A549 (cell line): ENCODE data around the gene RNF166. TPM values are rescaled to one million over a fixed set of nuclear protein-coding genes. Genes with fewer than 3 reads are reported as not detected.

ENCODE experiments used
- ATAC-seq, 2 experiments: fragments of 200-7000 bp in 1 of 2; fragments of >200 bp in 1 of 2; cut with Nextera tagmentation in 1 of 2; cut with Tn5 transposase in 1 of 2; 3 replicates each; pipeline versions ENCODE4 v1.8.0 to v1.9.1; 2018 to 2020; ENCODE audit warnings: mild to moderate bottlenecking in 1 of 2, moderate library complexity in 1 of 2
- CTCF ChIA-PET: fragments of 300-600 bp; sonication (Branson Sonifier 250); formaldehyde crosslinking; extraction: SDS; loops from one replicate; lab custom pipeline; 2021; ENCODE audit warnings: antibody characterized with exemption, inconsistent platforms; lab: Yijun Ruan, JAX
- POLR2A ChIA-PET: fragments of 350-600 bp; formaldehyde crosslinking; extraction: SDS; loops from one replicate; lab custom pipeline; 2021; ENCODE audit warnings: antibody characterized with exemption, inconsistent platforms; lab: Yijun Ruan, JAX
- DNase-seq, 2 experiments: peaks; one replicate each; pipeline versions ENCODE4 v3.0.0 to v3.0.0-alpha.2; 2011 to 2016; ENCODE audit warnings: low read depth in 1 of 2, low spot score in 1 of 2
- FAIRE-seq: peaks from 2 replicates; lab custom pipeline; 2011; peaks lifted over from hg19 to GRCh38; lab: Jason Lieb, UNC
- H3K27ac ChIP-seq, 2 experiments: fragments of >200 bp; sonication (Bioruptor Twin); formaldehyde crosslinking; 3 replicates each; pipeline ENCODE4 v1.5.1; 2016 to 2017
- H3K4me1 ChIP-seq: fragments of >200 bp; sonication (Bioruptor Twin); formaldehyde crosslinking; 3 replicates; pipeline ENCODE4 v1.6.1; 2016
- H3K4me2 ChIP-seq: fragments of >200 bp; sonication (Bioruptor Twin); formaldehyde crosslinking; 3 replicates; pipeline ENCODE4 v1.6.1; 2016
- H3K4me3 ChIP-seq: fragments of >200 bp; sonication (Bioruptor Twin); formaldehyde crosslinking; 3 replicates; pipeline ENCODE4 v1.5.1; 2016
- H3K9me3 ChIP-seq: fragments of >200 bp; sonication (Bioruptor Twin); formaldehyde crosslinking; 3 replicates; pipeline ENCODE4 v1.6.1; 2016
- ATOH8 ChIP-seq: fragments of 250-450 bp; sonication (Bioruptor Pico); IDR thresholded peaks from 2 replicates; pipeline ENCODE4 v1.5.0; 2020; ENCODE audit warnings: low read depth, mild to moderate bottlenecking, moderate library complexity
- E2F6 ChIP-seq: IDR thresholded peaks from 2 replicates; pipeline ENCODE4 v1.6.1; 2012; ENCODE audit warnings: low read depth, borderline replicate concordance
- EHMT2 ChIP-seq: fragments of 200-600 bp; sonication (generic); IDR thresholded peaks from 2 replicates; pipeline ENCODE4 v1.6.1; 2016; ENCODE audit warnings: antibody characterized with exemption, low read depth, mild to moderate bottlenecking, moderate library complexity
- ESRRA ChIP-seq: fragments of 150-350 bp; IDR thresholded peaks from 2 replicates; pipeline ENCODE4 v1.6.1; 2014; ENCODE audit warnings: mild to moderate bottlenecking, low read length, borderline replicate concordance
- FOSB ChIP-seq: fragments of 250-450 bp; sonication (Bioruptor Pico); IDR thresholded peaks from 2 replicates; pipeline ENCODE4 v1.5.0; 2020; ENCODE audit warnings: mild to moderate bottlenecking, moderate library complexity
- FOXS1 ChIP-seq: fragments of 250-450 bp; sonication (Bioruptor Pico); IDR thresholded peaks from 2 replicates; pipeline ENCODE4 v1.5.0; 2020; ENCODE audit warnings: mild to moderate bottlenecking, moderate library complexity
- GATA3 ChIP-seq: IDR thresholded peaks from 2 replicates; pipeline ENCODE4 v1.6.1; 2012; ENCODE audit warnings: borderline replicate concordance
- HDAC2 ChIP-seq: fragments of 200-600 bp; sonication (generic); IDR thresholded peaks from 2 replicates; pipeline ENCODE4 v1.6.1; 2016
- HES2 ChIP-seq: fragments of >200 bp; sonication (Bioruptor Twin); formaldehyde crosslinking; IDR thresholded peaks from 2 replicates; pipeline ENCODE4 v1.6.1; 2016
- HOXB13 ChIP-seq: fragments of 250-450 bp; sonication (Bioruptor Pico); IDR thresholded peaks from 2 replicates; pipeline ENCODE4 v1.5.0; 2020; ENCODE audit warnings: low read depth, mild to moderate bottlenecking, moderate library complexity
- JUNB ChIP-seq: fragments of >200 bp; sonication (Bioruptor Twin); formaldehyde crosslinking; IDR thresholded peaks from 2 replicates; pipeline ENCODE4 v1.6.1; 2016
- KDM1A ChIP-seq: fragments of 200-600 bp; sonication (generic); IDR thresholded peaks from 2 replicates; pipeline ENCODE4 v1.6.1; 2016; ENCODE audit warnings: low read depth, mild to moderate bottlenecking
- MAFK ChIP-seq: fragments of 450-650 bp; IDR thresholded peaks from 2 replicates; pipeline ENCODE4 v1.6.1; 2014; ENCODE audit not compliant: partially characterized antibody
- MYC ChIP-seq: IDR thresholded peaks from 2 replicates; pipeline ENCODE4 v1.6.1; 2012; ENCODE audit warnings: mild to moderate bottlenecking, inconsistent platforms, low read length, improper control_type of control experiment, borderline replicate concordance
- NFE2L2 ChIP-seq: fragments of 150-350 bp; conservative IDR thresholded peaks from 2 replicates; pipeline ENCODE4 v1.6.1; 2014; ENCODE audit warnings: low read length
- PHF8 ChIP-seq: fragments of 200-600 bp; sonication (generic); IDR thresholded peaks from 2 replicates; pipeline ENCODE4 v1.6.1; 2016; ENCODE audit warnings: low read depth, mild to moderate bottlenecking, antibody characterized with exemption, moderate library complexity, borderline replicate concordance
- POLR2A ChIP-seq: IDR thresholded peaks from 2 replicates; pipeline ENCODE4 v1.6.1; 2012; ENCODE audit warnings: mild to moderate bottlenecking, low read length
- RAD21 ChIP-seq, 2 experiments: fragments of >200 bp in 1 of 2; sonication (Bioruptor Twin) in 1 of 2; formaldehyde crosslinking in 1 of 2; IDR thresholded peaks in 1 of 2; conservative IDR thresholded peaks in 1 of 2; 2 replicates in 1 of 2; 3 replicates in 1 of 2; pipeline ENCODE4 v1.6.1; 2012 to 2018; ENCODE audit warnings: inconsistent platforms in 1 of 2
- RARB ChIP-seq: fragments of 250-450 bp; sonication (Bioruptor Pico); IDR thresholded peaks from 2 replicates; pipeline ENCODE4 v1.8.0; 2021; ENCODE audit warnings: mild to moderate bottlenecking, moderate library complexity
- RCOR1 ChIP-seq: fragments of 150-350 bp; IDR thresholded peaks from 2 replicates; pipeline ENCODE4 v1.6.1; 2014; ENCODE audit warnings: antibody characterized with exemption, low read length, low read depth
- REST ChIP-seq: fragments of 200-600 bp; sonication (generic); IDR thresholded peaks from 2 replicates; pipeline ENCODE4 v1.6.1; 2016; ENCODE audit warnings: antibody characterized with exemption, mild to moderate bottlenecking, moderate library complexity
- SMC3 ChIP-seq: fragments of >200 bp; sonication (Bioruptor Twin); formaldehyde crosslinking; IDR thresholded peaks from 3 replicates; pipeline ENCODE4 v1.6.1; 2018; ENCODE audit warnings: inconsistent platforms
- TFCP2L1 ChIP-seq: fragments of 250-450 bp; sonication (Bioruptor Pico); IDR thresholded peaks from 2 replicates; pipeline ENCODE4 v1.5.0; 2021; ENCODE audit warnings: mild to moderate bottlenecking
- TP53 ChIP-seq: fragments of 250-450 bp; sonication (Bioruptor Pico); IDR thresholded peaks from 2 replicates; pipeline ENCODE4 v1.5.0; 2021; ENCODE audit warnings: mild to moderate bottlenecking, moderate library complexity
- WGBS: methylation state at CpG from one replicate; pipeline ENCODE4 v1.1.6; 2017; ENCODE audit errors: missing lambda C conversion rate; 5-methylcytosine and 5-hydroxymethylcytosine counted together
- polyA plus RNA-seq, 4 experiments: library from polyadenylated mRNA; depleted of rRNA in 3 of 4; stranded (reverse); fragments of >200 nt; fragmentation: RNase III in 1 of 4; extraction: RNeasy Plus Mini Kit Qiagen cat#74134 plus additional on column Dnase treatment in 1 of 4; gene quantifications; 2 replicates in 3 of 4; 3 replicates in 1 of 4; pipeline ENCODE4 v1.2.3, GENCODE V29; 2011 to 2017
- TF ChIP-seq, protein P1 (sequence below): fragments of >200 bp; sonication (Bioruptor Twin); formaldehyde crosslinking; IDR thresholded peaks from 3 replicates; pipeline ENCODE4 v1.6.1; 2016

The RNF166 gene
- polyA plus RNA-seq, 2 of the 4 experiments (the other 2 are of a cell fraction): 9.4 to 11.6 TPM

DNA sequence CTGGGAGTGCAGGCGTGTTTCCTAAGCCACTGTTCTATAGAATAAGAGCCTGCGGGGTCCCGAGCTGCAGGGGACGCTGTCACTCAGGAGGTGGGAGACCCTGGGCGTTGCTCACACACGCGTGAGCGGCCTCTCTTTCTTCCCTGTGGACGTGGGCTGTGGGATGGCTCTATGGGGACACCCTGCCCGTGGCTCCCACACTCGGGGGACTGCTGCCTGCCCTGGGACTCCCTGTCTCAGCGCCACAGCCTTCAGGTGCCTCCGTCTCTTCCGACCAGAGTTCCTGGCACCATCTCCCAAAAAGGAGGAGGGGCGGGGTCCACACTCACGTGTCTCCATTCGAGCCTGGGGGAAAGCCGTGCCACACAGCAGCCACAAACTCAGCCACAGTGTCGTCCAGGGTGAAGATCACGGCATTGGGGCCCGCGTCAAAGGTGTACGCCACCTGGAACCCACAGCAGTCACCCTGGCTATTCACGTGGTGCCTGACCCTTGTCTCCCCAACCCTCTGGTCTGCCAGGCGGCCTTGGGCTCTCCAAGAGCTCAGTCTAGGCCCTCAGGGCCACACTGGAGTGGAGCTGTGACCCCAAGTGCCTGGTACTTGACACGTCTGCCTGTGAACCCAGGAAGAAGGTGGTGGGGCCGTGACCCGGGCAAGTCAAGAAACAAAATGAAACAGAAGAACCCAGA, 51.7 kb downstream of the RNF166 start:
- Histone ChIP-seq H3K4me2 (no peak overlapping the region), H3K4me3 (no peak overlapping the region), H3K9me3 (no peaks in the 10 kb centered on the region), H3K27ac (no peak overlapping the region), H3K4me1 (peaks cover 17% of the 10 kb centered on the region)
- ChIA-PET POLR2A (no interaction called here), CTCF (interaction anchor here (0.6 to 1.1 kb wide), 2 partner anchors 70 to 211 kb away, joined by 3 read pairs; no protein-coding TSS in a partner anchor)
- FAIRE-seq: no peak
- ATAC-seq: no peak
- WGBS: 86% methylated on average over 21 of the region's 28 CpGs
- TF ChIP-seq HES2: no peak
- no peak for TF ChIP-seq RARB (CRISPR knock-in tag)
- TF ChIP-seq TP53 (CRISPR knock-in tag): no peak
- TF ChIP-seq GATA3: no peak
- TF ChIP-seq FOSB: no peak
- TF ChIP-seq MYC: no peak
- no peak for TF ChIP-seq HDAC2
- no peak for TF ChIP-seq REST
- TF ChIP-seq HOXB13: no peak
- no peak for TF ChIP-seq RAD21 (conservative IDR thresholded peaks at IDR 0.05 in 1 of 2, IDR thresholded peaks at IDR 0.05 in 1 of 2)
- no peak for TF ChIP-seq PHF8
- no peak for TF ChIP-seq TFCP2L1 (CRISPR knock-in tag)
- TF ChIP-seq EHMT2: no peak
- no peak for TF ChIP-seq ESRRA
- TF ChIP-seq SMC3: no peak
- no peak for TF ChIP-seq NFE2L2
- no peak for TF ChIP-seq MAFK
- no peak for TF ChIP-seq ATOH8
- DNase-seq: no peak

DNA sequence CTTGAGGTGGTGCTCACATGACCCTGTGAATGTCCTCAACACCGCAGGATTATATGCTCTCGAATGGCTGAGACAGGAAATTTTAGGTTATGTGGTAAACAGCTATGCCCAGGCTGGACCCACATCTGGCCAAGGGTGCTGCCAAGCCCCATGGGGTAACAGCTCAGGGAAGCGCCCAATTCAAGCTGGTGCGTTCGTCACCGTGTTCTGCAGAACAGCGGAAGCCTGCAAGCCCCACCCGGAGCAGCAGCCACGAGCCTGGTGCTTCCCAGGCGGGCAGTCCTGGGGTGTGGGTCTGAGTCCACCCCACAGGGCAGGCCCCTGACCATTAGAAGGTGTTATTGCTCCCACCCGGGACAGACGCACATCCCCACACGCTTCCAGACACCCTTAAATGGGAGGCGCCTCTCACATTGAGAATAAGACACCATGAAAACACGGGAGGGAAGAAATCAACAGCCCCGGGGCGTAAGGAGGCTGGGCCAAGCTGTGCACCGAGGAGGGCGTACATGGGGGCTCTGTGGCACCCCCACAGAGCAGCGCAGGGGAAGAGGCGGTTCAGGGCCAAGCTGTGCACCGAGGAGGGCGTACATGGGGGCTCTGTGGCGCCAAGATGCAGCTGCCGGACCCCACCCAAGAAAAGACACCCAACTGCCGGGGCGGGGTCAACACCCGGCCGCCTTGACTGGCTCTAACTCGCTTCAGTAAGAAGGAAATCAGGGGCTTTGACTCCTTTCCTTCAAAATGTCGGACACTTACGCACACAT, 52.4 kb downstream of the RNF166 start:
- no peaks in the 10 kb centered on the region for H3K9me3 ChIP-seq
- peaks cover 21% of the 10 kb centered on the region for H3K4me1 ChIP-seq
- ChIA-PET CTCF (interaction anchor here (1.0 to 1.1 kb wide), 2 partner anchors 20 to 69 kb away, joined by 3 read pairs; no protein-coding TSS in a partner anchor), POLR2A (no interaction called here)
- FAIRE-seq: no peak
- no peak overlapping the region for H3K4me3 ChIP-seq
- no peak for ATAC-seq
- no peak overlapping the region for H3K4me2 ChIP-seq
- no peak overlapping the region for H3K27ac ChIP-seq
- 82% methylated on average over 26 of the region's 32 CpGs for WGBS
- DNase-seq: no peak
- no peak for TF ChIP-seq KDM1A
- TF ChIP-seq, protein P1, sequence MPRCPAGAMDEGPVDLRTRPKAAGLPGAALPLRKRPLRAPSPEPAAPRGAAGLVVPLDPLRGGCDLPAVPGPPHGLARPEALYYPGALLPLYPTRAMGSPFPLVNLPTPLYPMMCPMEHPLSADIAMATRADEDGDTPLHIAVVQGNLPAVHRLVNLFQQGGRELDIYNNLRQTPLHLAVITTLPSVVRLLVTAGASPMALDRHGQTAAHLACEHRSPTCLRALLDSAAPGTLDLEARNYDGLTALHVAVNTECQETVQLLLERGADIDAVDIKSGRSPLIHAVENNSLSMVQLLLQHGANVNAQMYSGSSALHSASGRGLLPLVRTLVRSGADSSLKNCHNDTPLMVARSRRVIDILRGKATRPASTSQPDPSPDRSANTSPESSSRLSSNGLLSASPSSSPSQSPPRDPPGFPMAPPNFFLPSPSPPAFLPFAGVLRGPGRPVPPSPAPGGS: no peak
- TF ChIP-seq REST: no peak
- no peak for TF ChIP-seq E2F6
- TF ChIP-seq RCOR1: no peak
- TF ChIP-seq FOXS1 (CRISPR knock-in tag): no peak
- no peak for TF ChIP-seq RARB (CRISPR knock-in tag)
- no peak for TF ChIP-seq NFE2L2
- no peak for TF ChIP-seq POLR2A
- no peak for TF ChIP-seq JUNB
